ENCODE measurements around the gene ATP6AP2. TPM values are rescaled to one million over a fixed set of nuclear protein-coding genes. Genes with fewer than 3 reads are reported as not detected.
"Not testable (repeated sequence)": the region's sequence is repeated elsewhere in the genome, so short reads cannot be mapped to it uniquely, and the experiment has no call there.

Gene ATP6AP2
- total RNA-seq, 1 donor from 2014 or later: 48.5 TPM

- H3K4me1 ChIP-seq (ENCODE audit: control insufficient read depth in 3 of 3, insufficient read depth in 3 of 3, low read length in 3 of 3): no peaks in the 10 kb centered on the region
- H3K4me3 ChIP-seq (ENCODE audit: low read length in 3 of 3): no peak overlapping the region
- no peak overlapping the region for H3K9ac ChIP-seq (ENCODE audit: low read depth in 1 of 3, low read length in 3 of 3)
- no peaks in the 10 kb centered on the region for H3K9me3 ChIP-seq (ENCODE audit: control insufficient read depth in 3 of 3, low read length in 3 of 3)
- H3K27ac ChIP-seq (ENCODE audit: low read depth, low read length): no peak overlapping the region
- H3K36me3 ChIP-seq (ENCODE audit: control insufficient read depth in 3 of 3, insufficient read depth in 3 of 3, low read length in 3 of 3): no peaks in the 10 kb centered on the region
- peaks cover 0 to 5% (median 0%) of the 10 kb centered on the region in 3 donors for H3K27me3 ChIP-seq (ENCODE audit: control insufficient read depth in 3 of 3, insufficient read depth in 3 of 3, low read length in 3 of 3)
Observed at GRCh38 chrX:40573763-40574162, 7.0 kb upstream of the ATP6AP2 start.

GRCh38 chrX:40575411-40575810 lies 5.4 kb upstream of the ATP6AP2 start:
- not testable (repeated sequence) for H3K27ac ChIP-seq (ENCODE audit: low read depth, low read length); H3K9me3 ChIP-seq (ENCODE audit: control insufficient read depth in 3 of 3, low read length in 3 of 3); H3K27me3 ChIP-seq (ENCODE audit: control insufficient read depth in 3 of 3, insufficient read depth in 3 of 3, low read length in 3 of 3)

GRCh38 chrX:40576291-40576690 lies 4.5 kb upstream of the ATP6AP2 start:
- H3K4me1 ChIP-seq (ENCODE audit: control insufficient read depth in 3 of 3, insufficient read depth in 3 of 3, low read length in 3 of 3): peaks cover 0 to 2% (median 0%) of the 10 kb centered on the region in 3 donors
- H3K9ac ChIP-seq (ENCODE audit: low read depth in 1 of 3, low read length in 3 of 3): no peak overlapping the region
- no peaks in the 10 kb centered on the region for H3K9me3 ChIP-seq (ENCODE audit: control insufficient read depth in 3 of 3, low read length in 3 of 3)
- H3K27me3 ChIP-seq (ENCODE audit: control insufficient read depth in 3 of 3, insufficient read depth in 3 of 3, low read length in 3 of 3): no peaks in the 10 kb centered on the region
- no peak overlapping the region for H3K4me3 ChIP-seq (ENCODE audit: low read length in 3 of 3)
- no peak overlapping the region for H3K27ac ChIP-seq (ENCODE audit: low read depth, low read length)
- no peaks in the 10 kb centered on the region for H3K36me3 ChIP-seq (ENCODE audit: control insufficient read depth in 3 of 3, insufficient read depth in 3 of 3, low read length in 3 of 3)

More at GRCh38 chrX:40575411-40575810, 5.4 kb upstream of the ATP6AP2 start:
- not testable (repeated sequence) for H3K4me1 ChIP-seq (ENCODE audit: control insufficient read depth in 3 of 3, insufficient read depth in 3 of 3, low read length in 3 of 3); H3K36me3 ChIP-seq (ENCODE audit: control insufficient read depth in 3 of 3, insufficient read depth in 3 of 3, low read length in 3 of 3); H3K9ac ChIP-seq (ENCODE audit: low read depth in 1 of 3, low read length in 3 of 3); H3K4me3 ChIP-seq (ENCODE audit: low read length in 3 of 3)

GRCh38 chrX:40578039-40578695 lies 2.6 kb upstream of the ATP6AP2 start:
- Histone ChIP-seq H3K36me3 (ENCODE audit: control insufficient read depth in 3 of 3, insufficient read depth in 3 of 3, low read length in 3 of 3) (no peaks in the 10 kb centered on the region), H3K9ac (ENCODE audit: low read depth in 1 of 3, low read length in 3 of 3) (no peak overlapping the region), H3K27ac (ENCODE audit: low read depth, low read length) (no peak overlapping the region), H3K4me3 (ENCODE audit: low read length in 3 of 3) (no peak overlapping the region), H3K27me3 (ENCODE audit: control insufficient read depth in 3 of 3, insufficient read depth in 3 of 3, low read length in 3 of 3) (no peaks in the 10 kb centered on the region), H3K4me1 (ENCODE audit: control insufficient read depth in 3 of 3, insufficient read depth in 3 of 3, low read length in 3 of 3) (peaks cover 5 to 9% (median 9%) of the 10 kb centered on the region in 3 donors), H3K9me3 (ENCODE audit: control insufficient read depth in 3 of 3, low read length in 3 of 3) (no peaks in the 10 kb centered on the region)

- no peak overlapping the region for H3K9ac ChIP-seq (ENCODE audit: low read depth in 1 of 3, low read length in 3 of 3)
Observed at GRCh38 chrX:40579141-40579540, 1.6 kb upstream of the ATP6AP2 start.

GRCh38 chrX:40579900-40580536 lies 752 bp upstream of the ATP6AP2 start:
- peak overlapping the region; percentile 89 for H3K27ac ChIP-seq (ENCODE audit: low read depth, low read length)

More at GRCh38 chrX:40579141-40579540, 1.6 kb upstream of the ATP6AP2 start:
- H3K27ac ChIP-seq (ENCODE audit: low read depth, low read length): no peak overlapping the region
- H3K36me3 ChIP-seq (ENCODE audit: control insufficient read depth in 3 of 3, insufficient read depth in 3 of 3, low read length in 3 of 3): no peaks in the 10 kb centered on the region
- H3K4me1 ChIP-seq (ENCODE audit: control insufficient read depth in 3 of 3, insufficient read depth in 3 of 3, low read length in 3 of 3): peaks cover 5 to 9% (median 9%) of the 10 kb centered on the region in 3 donors
- no peak overlapping the region for H3K4me3 ChIP-seq (ENCODE audit: low read length in 3 of 3)
- no peaks in the 10 kb centered on the region for H3K9me3 ChIP-seq (ENCODE audit: control insufficient read depth in 3 of 3, low read length in 3 of 3)
- no peaks in the 10 kb centered on the region for H3K27me3 ChIP-seq (ENCODE audit: control insufficient read depth in 3 of 3, insufficient read depth in 3 of 3, low read length in 3 of 3)

GRCh38 chrX:40581336-40581920 lies 658 bp downstream of the ATP6AP2 start:
- peak overlapping the region; percentile 70 to 90 (median 77) for H3K4me3 ChIP-seq (ENCODE audit: low read length in 3 of 3)
- H3K4me1 ChIP-seq (ENCODE audit: control insufficient read depth in 3 of 3, insufficient read depth in 3 of 3, low read length in 3 of 3): peaks cover 5 to 9% (median 9%) of the 10 kb centered on the region in 3 donors
- no peaks in the 10 kb centered on the region for H3K9me3 ChIP-seq (ENCODE audit: control insufficient read depth in 3 of 3, low read length in 3 of 3)
- peak overlapping the region; percentile 76 to 83 (median 80) for H3K9ac ChIP-seq (ENCODE audit: low read depth in 1 of 3, low read length in 3 of 3)
- H3K36me3 ChIP-seq (ENCODE audit: control insufficient read depth in 3 of 3, insufficient read depth in 3 of 3, low read length in 3 of 3): no peaks in the 10 kb centered on the region
- no peaks in the 10 kb centered on the region for H3K27me3 ChIP-seq (ENCODE audit: control insufficient read depth in 3 of 3, insufficient read depth in 3 of 3, low read length in 3 of 3)
- H3K27ac ChIP-seq (ENCODE audit: low read depth, low read length): peak overlapping the region; percentile 89

More at GRCh38 chrX:40579900-40580536, 752 bp upstream of the ATP6AP2 start:
- peak overlapping the region; percentile 74 to 82 (median 80) for H3K9ac ChIP-seq (ENCODE audit: low read depth in 1 of 3, low read length in 3 of 3)
- no peaks in the 10 kb centered on the region for H3K36me3 ChIP-seq (ENCODE audit: control insufficient read depth in 3 of 3, insufficient read depth in 3 of 3, low read length in 3 of 3)
- H3K27me3 ChIP-seq (ENCODE audit: control insufficient read depth in 3 of 3, insufficient read depth in 3 of 3, low read length in 3 of 3): no peaks in the 10 kb centered on the region
- H3K9me3 ChIP-seq (ENCODE audit: control insufficient read depth in 3 of 3, low read length in 3 of 3): no peaks in the 10 kb centered on the region
- H3K4me3 ChIP-seq (ENCODE audit: low read length in 3 of 3): peak overlapping the region; percentile 70 to 86 (median 82)
- H3K4me1 ChIP-seq (ENCODE audit: control insufficient read depth in 3 of 3, insufficient read depth in 3 of 3, low read length in 3 of 3): peaks cover 5 to 9% (median 9%) of the 10 kb centered on the region in 3 donors

GRCh38 chrX:40582178-40582577 lies 1.4 kb downstream of the ATP6AP2 start:
- not testable (repeated sequence) for H3K9me3 ChIP-seq (ENCODE audit: control insufficient read depth in 3 of 3, low read length in 3 of 3); H3K27ac ChIP-seq (ENCODE audit: low read depth, low read length); H3K36me3 ChIP-seq (ENCODE audit: control insufficient read depth in 3 of 3, insufficient read depth in 3 of 3, low read length in 3 of 3); H3K4me1 ChIP-seq (ENCODE audit: control insufficient read depth in 3 of 3, insufficient read depth in 3 of 3, low read length in 3 of 3); H3K4me3 ChIP-seq (ENCODE audit: low read length in 3 of 3); H3K27me3 ChIP-seq (ENCODE audit: control insufficient read depth in 3 of 3, insufficient read depth in 3 of 3, low read length in 3 of 3); H3K9ac ChIP-seq (ENCODE audit: low read depth in 1 of 3, low read length in 3 of 3)

GRCh38 chrX:40582811-40583210 lies 2.0 kb downstream of the ATP6AP2 start:
- no peaks in the 10 kb centered on the region for H3K27me3 ChIP-seq (ENCODE audit: control insufficient read depth in 3 of 3, insufficient read depth in 3 of 3, low read length in 3 of 3)
- H3K4me3 ChIP-seq (ENCODE audit: low read length in 3 of 3): no peak overlapping the region
- H3K4me1 ChIP-seq (ENCODE audit: control insufficient read depth in 3 of 3, insufficient read depth in 3 of 3, low read length in 3 of 3): peaks cover 5 to 9% (median 9%) of the 10 kb centered on the region in 3 donors
- H3K9ac ChIP-seq (ENCODE audit: low read depth in 1 of 3, low read length in 3 of 3): no peak overlapping the region
- H3K27ac ChIP-seq (ENCODE audit: low read depth, low read length): no peak overlapping the region
- no peaks in the 10 kb centered on the region for H3K36me3 ChIP-seq (ENCODE audit: control insufficient read depth in 3 of 3, insufficient read depth in 3 of 3, low read length in 3 of 3)
- H3K9me3 ChIP-seq (ENCODE audit: control insufficient read depth in 3 of 3, low read length in 3 of 3): no peaks in the 10 kb centered on the region

- not testable (repeated sequence) for H3K9ac ChIP-seq (ENCODE audit: low read depth in 1 of 3, low read length in 3 of 3); H3K9me3 ChIP-seq (ENCODE audit: control insufficient read depth in 3 of 3, low read length in 3 of 3); H3K4me1 ChIP-seq (ENCODE audit: control insufficient read depth in 3 of 3, insufficient read depth in 3 of 3, low read length in 3 of 3); H3K27ac ChIP-seq (ENCODE audit: low read depth, low read length); H3K27me3 ChIP-seq (ENCODE audit: control insufficient read depth in 3 of 3, insufficient read depth in 3 of 3, low read length in 3 of 3); H3K4me3 ChIP-seq (ENCODE audit: low read length in 3 of 3)
- peaks cover 0 to 14% (median 8%) of the 10 kb centered on the region in 3 donors for H3K36me3 ChIP-seq (ENCODE audit: control insufficient read depth in 3 of 3, insufficient read depth in 3 of 3, low read length in 3 of 3)
Observed at GRCh38 chrX:40587623-40588022, 6.9 kb downstream of the ATP6AP2 start.

All from skeletal muscle tissue (tissue), 4 donors.